ENCODE measurements around the gene CFAP52.
"Not testable (repeated sequence)": the region's sequence is repeated elsewhere in the genome, so short reads cannot be mapped to it uniquely, and the experiment has no call there.

CFAP52 gene

DNA sequence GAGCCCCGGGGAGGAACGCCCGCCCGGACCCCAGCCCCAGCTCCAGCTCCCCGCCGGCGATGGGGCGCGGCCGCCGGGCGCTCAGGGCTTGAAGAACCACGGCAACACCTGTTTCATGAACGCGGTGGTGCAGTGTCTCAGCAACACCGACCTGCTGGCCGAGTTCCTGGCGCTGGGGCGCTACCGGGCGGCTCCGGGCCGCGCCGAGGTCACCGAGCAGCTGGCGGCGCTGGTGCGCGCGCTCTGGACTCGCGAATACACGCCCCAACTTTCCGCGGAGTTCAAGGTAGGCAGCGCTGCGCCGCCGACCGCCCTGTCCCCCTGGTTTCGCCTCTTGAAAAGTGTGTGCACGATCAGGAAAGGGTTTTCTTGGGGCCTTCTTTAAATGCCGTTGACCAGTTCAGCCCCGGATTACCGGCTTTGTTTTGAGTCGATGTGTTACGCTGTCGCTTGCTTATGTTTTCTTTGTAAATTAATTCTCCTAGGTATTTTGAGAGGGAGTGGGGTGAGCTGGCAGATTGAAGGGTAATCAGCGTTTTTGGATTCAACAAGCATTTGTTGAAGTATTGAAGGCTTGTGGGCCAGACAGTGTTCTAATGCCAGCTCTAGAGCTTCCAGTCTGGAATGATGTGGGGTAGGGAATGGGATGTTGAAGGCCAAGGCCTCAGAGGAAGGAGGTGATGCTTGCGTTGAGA is 69.6 kb downstream of the CFAP52 start:
- DNase-seq (ENCODE audit: low read depth): no peak

DNA sequence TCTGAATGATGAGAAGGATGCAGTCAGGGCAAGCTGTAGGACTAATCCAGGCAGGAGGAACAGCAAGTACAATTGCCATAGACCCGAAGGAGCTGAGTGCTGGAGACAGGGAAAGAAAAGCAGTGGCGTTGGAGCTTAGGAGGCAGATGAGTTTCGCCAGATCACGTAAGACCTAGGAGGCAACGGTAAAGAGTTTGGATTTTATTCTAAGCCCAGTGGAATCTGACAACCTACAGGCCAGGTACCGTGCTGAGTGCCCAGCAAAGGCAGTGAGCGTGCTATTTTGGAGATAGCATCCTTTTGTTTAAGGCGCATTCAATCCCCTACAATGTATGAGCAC is 70.1 kb downstream of the CFAP52 start:
- no peak for DNase-seq (ENCODE audit: low read depth)

DNA sequence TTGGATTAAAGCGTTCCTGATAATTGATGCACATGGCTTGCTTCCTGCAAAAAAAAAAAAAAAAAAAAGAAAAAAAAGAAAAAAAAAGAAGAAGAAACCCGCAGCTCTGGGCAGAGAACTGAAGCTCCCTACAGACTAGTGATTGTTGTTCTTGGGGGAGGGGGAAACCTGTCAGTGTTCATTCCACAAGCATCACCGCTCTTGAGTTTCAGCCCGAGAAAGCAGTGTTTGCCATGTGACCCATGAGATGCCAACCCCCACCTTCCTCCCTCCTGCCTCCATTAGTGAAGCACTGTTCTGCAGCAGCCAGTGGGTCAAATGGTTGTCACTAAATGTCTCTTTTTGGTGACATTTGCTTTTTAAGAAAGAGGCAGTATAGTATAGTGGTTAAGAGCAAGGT is 70.6 kb downstream of the CFAP52 start:
- DNase-seq (ENCODE audit: low read depth): no peak

DNA sequence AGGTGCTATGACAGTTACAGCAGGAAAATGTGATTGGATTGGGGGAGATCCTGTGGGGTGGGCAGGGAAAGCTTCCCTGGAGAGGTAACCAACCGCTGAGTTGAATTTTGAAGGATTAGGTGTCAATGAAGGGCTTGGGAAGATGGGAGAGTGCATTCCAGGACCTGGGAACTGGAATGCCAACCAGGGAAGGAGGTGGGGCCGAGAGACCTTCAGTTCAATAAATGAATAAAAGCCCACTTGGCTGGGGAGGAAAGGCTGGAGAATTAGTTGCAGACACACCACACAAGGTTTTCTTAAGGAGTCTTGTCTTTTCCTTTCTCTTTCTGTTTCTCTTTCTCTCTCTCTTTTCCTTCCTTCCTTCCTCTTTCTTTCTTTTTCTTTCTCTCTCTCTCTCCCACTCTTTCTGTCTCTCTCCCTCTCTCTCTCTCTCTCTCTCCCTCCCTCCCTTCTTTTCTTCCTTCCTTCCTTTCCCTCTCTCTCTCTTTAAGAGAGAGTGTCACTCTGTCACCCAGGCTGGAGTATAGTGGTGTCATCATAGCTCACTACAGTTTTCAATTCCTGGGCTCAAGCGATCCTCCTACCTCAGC is 72.2 kb downstream of the CFAP52 start:
- DNase-seq (ENCODE audit: low read depth): no peak

DNA sequence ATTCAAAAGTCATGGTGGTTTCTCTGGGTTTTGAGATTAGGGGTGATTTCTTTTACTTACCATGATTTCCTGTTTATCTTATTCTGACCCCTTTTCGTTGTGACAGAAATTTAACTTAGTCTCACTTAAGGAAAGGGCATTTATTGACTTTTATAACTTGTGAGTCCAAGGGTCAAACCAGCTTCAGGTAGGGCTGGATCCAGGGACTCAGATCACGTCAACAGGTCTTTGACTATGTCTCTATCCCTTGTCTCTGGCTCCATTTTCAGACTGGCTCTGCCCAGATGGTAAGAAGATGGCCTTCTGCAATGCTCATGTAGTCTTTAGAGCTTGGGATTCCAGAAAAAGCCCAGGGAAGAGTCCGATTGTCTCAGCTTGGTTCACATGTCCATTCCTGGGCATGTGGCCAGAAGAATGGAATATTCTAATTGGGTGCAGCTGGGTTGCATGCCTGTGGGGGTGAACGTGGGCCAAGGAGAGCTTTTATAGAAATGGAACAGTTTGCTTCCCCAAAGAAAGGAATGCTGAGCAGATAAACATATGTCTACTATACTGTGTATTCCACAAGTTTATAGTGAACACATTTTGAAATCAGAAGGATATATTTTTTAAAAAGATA is 82.3 kb downstream of the CFAP52 start:
- DNase-seq (ENCODE audit: low read depth): no peak

DNA sequence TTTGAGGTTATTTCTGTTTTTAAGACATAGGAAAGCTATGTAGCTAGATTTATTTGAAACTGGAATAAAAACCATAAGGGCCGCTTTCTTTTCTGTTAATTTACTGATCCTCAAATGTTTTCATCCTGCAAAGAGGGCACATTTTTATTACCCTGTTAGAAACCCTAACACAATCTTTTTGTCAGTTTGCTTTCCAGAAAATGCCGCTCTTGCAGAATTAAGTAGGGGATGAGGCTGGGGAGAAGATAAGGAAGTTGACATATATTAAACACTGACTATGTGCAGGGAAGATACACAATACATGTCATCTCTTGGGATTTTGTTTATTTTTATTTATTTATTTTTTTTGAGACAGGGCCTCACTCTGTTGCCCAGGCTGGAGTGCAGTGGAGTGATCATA is 84.6 kb downstream of the CFAP52 start:
- no peak for DNase-seq (ENCODE audit: low read depth)

DNA sequence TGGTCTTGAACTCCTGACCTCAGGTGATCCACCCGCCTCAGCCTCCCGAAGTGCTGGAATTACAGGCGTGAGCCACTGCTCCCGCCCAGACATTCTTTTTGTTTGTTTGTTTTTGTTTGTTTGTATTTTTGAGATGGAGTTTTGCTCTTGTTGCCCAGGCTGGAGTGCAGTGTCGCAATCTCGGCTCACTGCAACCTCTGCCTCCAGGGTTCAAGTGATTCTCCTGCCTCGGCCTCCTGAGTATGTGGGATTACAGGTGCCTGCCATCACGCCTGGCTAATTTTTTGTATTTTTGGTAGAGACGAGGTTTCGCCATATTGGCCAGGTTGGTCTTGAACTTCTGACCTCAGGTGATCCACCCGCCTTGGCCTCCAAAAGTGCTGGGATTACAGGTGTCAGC is 87.1 kb downstream of the CFAP52 start:
- not testable (repeated sequence) for DNase-seq (ENCODE audit: low read depth)

DNA sequence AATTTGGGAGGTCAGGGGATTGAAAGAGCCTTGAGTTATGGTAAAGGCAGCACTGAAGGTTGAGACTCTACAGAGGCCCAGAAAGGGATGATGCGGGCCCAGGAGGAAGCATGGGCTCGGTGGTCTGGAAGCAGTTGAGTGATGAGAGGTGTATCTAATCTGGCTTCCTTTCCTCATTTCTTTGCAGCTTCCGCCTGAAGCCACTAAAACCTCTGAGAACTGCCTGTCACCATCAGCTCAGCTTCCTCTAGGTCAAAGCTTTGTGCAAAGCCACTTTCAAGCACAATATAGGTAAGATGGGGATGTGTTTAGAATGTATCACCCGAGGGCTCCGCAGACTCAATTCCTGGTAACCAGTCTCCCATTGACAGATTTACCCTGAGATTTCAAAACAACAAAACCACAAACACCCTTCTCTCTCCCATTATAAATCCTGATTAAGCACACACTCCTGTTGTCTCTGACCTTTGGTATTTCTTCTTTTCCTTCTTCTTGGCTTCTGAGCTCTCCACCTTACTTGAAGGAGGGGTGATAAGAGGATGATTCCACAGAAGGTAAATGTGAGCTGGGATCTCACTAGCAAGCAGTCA is 90.1 kb downstream of the CFAP52 start:
- no peak for DNase-seq (ENCODE audit: low read depth)

DNA sequence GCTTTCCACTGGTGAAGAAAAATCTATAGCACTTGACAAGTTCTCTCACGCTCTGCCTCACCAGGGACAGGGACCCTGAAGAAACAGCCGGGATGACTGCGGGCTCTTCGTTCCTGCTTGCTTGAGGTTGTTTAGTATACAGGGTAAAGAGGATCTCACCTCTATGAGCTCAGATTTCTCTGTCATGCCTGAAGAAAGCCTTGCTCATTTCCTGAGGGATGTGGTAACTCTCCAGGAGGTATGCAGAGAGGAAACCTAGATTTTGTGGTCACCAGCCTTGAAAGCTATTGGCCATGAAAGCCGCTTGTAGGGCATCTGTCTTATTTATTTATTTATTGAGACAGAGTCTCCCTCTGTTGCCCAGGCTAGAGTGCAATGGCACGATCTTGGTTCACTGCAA is 92.1 kb downstream of the CFAP52 start:
- DNase-seq (ENCODE audit: low read depth): no peak

DNA sequence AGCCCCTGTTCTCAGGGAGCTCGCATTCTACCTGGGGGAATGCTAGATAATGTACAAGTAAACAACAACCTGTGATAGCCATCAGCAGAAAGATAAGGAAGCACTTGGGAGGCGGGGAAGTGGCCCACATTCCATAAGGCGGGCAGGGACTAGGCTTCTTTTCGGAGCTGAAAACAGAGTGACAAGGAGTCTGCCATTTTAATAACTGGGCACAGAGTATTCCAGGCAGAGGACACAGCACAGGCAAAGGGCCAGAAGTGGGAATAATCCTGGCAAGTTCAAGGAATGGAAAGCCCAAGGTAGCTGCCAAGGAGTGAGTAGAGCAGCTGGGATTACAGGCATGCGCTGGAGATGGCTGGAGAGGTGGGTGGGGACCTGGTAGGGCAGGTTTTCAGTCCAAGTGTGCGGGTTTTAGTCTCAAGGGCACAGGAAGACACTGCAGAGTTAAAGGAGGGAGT is 93.1 kb downstream of the CFAP52 start:
- no peak for DNase-seq (ENCODE audit: low read depth)

DNA sequence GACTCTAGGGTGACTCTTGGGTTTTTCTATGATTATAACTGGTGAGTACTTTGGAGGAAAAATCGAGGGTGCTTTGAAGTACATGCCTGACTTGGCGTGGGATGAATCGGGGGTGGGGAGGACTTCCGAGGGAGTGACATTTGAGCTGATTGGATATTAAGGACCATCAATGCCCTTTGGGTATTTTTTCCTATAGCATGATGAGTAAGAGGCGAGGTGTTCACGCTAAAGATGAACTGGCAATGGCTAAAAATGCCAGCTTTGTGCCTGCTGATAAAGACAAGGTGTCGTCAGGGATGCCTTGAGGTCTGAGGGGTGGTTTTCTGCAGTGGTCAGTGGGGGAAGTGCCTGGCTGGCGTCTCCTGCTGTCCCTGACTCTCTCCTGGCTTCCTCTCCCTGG is 94.2 kb downstream of the CFAP52 start:
- no peak for DNase-seq (ENCODE audit: low read depth)

DNA sequence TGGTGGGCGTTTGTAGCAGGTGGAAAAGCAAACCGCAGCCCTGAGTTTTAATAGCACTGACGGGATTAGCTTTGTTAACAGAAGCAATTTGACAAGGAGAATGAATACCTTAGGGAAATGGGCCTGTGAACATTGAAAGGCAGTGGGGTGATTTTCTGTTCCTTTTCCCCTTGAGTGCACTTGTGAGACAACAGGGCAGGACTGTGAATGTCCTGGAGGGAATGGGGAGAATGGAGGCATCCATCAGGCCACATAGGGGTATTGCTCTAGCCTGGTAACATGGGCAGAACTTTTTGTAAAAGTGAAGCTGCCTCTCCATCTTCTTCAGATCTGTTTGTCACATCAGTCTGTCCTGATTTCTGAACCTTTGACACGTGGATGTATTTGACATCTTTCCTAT is 95.1 kb downstream of the CFAP52 start:
- no peak for DNase-seq (ENCODE audit: low read depth)

DNA sequence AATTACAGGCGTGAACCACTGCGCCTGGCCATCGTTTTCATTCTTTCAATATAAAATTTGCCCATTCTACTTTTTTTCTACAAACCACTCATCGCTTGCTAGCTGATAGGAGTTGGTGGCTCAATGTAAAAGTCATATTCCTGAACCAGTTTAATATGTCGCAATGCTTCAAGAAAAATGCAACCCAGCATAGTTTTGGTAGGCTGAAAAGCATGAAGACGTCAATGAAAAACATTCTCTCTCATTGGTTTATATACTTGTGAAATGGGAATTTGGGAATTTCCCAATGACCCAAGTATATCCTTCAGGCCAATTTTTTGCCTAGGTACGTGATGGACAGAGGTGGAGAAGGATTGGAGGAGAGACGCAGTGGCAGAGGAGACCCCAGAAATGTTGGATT is 95.8 kb downstream of the CFAP52 start:
- DNase-seq (ENCODE audit: low read depth): no peak

DNA sequence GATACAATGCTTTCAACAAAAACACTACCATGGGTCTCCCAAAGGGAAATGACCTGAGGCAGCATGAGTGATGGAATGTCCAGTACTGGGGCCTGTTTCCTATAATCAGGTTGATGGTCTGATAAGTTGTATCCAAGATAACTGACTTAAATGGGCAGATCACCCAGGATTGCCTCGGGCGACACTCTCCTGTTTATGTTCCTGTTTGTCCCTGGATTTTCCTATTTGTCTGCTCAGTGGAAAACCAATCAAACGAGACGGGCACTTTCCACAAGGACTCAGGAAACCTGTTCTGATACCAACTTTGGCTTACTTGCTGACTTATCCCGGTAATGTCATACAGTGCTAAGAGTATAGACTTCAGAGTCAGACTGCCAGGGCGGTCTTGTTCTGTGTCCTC is 96.2 kb downstream of the CFAP52 start:
- no peak for DNase-seq (ENCODE audit: low read depth)

DNA sequence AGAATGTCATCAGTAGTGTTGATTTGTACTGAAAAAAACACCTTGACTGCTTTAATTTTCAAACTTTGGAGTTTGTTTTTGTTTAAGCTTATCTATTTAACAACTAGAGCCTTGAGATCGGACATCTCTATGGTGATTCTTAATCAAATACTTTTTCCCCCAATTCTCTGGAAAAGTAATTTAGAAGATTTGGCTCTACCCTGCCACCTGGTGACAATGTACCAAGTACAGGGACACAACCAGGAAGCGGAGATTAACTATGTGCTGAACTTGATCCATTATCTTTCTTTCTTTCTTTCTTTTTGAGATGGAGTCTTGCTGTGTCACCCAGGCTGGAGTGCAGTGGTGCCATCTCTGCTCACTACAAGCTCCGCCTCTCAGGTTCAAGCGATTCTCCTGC is 99.6 kb downstream of the CFAP52 start:
- DNase-seq (ENCODE audit: low read depth): no peak

DNA sequence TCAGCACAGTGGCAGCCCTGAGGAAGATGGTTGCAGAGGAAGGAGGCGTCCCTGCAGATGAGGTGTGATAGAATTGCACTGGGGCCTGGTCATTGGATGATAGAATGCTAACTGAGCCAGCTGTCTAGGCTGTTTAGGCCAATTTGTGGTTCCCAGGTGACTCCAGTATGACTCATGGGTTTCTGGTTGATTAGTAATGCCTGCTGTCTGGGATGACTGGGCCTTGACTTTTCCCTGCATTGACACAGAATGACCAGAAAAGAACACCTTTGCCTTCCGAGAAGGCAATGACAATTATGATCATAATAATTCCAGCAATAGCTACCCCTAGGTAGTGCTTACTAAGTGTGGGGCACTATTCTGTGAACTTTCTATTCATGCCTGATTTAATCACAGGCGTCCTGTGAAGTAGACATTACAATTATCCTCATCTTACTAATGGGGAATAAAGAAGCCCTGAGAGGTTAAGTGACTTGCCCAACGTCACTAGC is 100.4 kb downstream of the CFAP52 start:
- DNase-seq (ENCODE audit: low read depth): no peak

DNA sequence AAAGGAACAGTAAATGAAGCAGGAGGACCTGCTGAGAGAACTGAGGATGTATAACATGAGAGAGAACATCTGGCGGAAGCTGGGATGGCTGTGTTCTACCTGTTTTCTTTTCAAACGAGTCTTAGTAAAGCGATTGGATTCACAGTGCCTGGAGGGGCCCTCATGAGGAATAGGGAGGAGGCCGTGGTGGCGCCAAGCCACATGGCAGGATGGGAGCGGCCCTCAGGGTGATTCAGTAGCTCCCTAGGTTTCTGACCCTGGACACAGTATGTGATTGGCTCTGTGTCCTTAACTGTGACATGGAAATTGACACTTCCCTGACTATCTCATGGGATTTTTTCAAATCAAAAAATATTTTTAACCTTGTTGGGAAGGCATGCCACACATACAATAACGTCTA is 101.0 kb downstream of the CFAP52 start:
- DNase-seq (ENCODE audit: low read depth): no peak

DNA sequence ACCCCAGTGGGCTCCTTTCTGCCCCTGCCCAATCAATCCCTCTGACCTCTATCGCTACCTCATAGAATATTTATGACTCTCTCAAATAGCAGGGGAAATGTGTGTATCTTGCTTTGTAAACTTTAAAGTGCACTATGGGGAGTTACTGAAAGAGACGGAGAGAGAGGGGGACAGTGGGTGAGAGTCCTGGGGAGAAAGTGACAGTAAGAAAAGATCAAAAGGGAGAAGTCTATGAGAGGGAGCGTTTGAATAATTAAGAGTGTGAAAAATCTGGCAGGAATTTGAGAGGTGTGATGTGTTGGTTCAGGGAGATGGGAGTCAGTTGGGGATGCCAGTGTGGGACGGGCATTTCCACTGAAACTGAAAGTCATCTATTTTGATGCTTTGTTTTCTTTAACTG is 101.5 kb downstream of the CFAP52 start:
- DNase-seq (ENCODE audit: low read depth): no peak

DNA sequence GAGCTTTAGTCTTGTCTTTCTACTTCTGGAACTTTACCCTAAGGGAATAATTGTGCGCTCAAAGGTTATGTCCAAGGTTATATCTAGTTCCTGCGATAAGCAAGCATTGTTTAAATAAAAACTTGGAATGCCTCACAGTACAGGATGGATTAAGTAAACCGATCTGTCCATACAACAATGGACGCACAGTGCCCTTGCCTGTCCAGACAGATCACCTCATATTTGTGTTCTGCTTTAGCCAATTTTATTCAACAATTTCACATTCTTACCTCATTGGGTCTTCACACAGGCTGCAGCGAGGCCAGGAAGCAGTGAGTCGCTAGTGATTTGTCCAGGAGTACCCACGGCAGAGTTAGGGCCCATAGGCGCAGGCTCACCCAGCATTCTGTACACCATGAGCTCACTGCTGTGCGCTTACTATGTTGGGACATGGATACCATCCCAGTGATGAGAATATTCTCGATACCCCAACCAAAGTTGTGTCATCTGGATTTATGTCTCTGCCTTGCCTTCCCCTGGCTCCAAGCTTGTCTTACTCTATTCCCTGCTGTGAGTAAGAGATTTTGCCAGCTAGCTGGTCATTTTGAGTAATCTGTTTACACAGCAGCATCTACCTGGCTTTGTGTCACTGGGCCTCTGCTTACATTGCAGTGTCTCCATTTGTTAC is 108.6 kb downstream of the CFAP52 start:
- no peak for DNase-seq (ENCODE audit: low read depth)
